Measurements from ENCODE around the gene ATAD3B.
"Not testable (repeated sequence)": the region's sequence is repeated elsewhere in the genome, so short reads cannot be mapped to it uniquely, and the experiment has no call there.

The ATAD3B gene

GRCh38 chr1:1504777-1505365, 33.3 kb downstream of the ATAD3B start:
- peak overlapping the region; percentile 88 for H3K27ac ChIP-seq
- ChIA-PET POLR2A (ENCODE audit: low non-redundant PET) (interaction anchor here (0.5 kb wide), 1 partner anchor 81 kb away, joined by 5 read pairs; no protein-coding TSS in a partner anchor), CTCF (interaction anchor here (0.6 to 1.7 kb wide), 14 partner anchors 12 to 244 kb away, joined by 3 to 6 read pairs (median 3); no protein-coding TSS in a partner anchor)
- TF ChIP-seq, protein P1, sequence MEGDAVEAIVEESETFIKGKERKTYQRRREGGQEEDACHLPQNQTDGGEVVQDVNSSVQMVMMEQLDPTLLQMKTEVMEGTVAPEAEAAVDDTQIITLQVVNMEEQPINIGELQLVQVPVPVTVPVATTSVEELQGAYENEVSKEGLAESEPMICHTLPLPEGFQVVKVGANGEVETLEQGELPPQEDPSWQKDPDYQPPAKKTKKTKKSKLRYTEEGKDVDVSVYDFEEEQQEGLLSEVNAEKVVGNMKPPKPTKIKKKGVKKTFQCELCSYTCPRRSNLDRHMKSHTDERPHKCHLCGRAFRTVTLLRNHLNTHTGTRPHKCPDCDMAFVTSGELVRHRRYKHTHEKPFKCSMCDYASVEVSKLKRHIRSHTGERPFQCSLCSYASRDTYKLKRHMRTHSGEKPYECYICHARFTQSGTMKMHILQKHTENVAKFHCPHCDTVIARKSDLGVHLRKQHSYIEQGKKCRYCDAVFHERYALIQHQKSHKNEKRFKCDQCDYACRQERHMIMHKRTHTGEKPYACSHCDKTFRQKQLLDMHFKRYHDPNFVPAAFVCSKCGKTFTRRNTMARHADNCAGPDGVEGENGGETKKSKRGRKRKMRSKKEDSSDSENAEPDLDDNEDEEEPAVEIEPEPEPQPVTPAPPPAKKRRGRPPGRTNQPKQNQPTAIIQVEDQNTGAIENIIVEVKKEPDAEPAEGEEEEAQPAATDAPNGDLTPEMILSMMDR (conservative IDR thresholded peaks at IDR 0.05; ENCODE audit: low read depth), result peak; percentile 81
- not testable (repeated sequence) for DNase-seq (ENCODE audit: low spot score)

- TF ChIP-seq, protein P1 (conservative IDR thresholded peaks at IDR 0.05; ENCODE audit: low read depth), result peak; percentile 25
- H3K27ac ChIP-seq, result peak overlapping the region; percentile 88
- POLR2A ChIA-PET (ENCODE audit: low non-redundant PET); DNase-seq (ENCODE audit: low spot score): not testable (repeated sequence)
- CTCF ChIA-PET, result interaction anchor here (0.6 to 1.7 kb wide), 10 partner anchors 18 to 512 kb away, joined by 3 to 8 read pairs (median 3); no protein-coding TSS in a partner anchor
These were observed 33.8 kb downstream of the ATAD3B start for GRCh38 chr1:1505366-1505798.

DNA sequence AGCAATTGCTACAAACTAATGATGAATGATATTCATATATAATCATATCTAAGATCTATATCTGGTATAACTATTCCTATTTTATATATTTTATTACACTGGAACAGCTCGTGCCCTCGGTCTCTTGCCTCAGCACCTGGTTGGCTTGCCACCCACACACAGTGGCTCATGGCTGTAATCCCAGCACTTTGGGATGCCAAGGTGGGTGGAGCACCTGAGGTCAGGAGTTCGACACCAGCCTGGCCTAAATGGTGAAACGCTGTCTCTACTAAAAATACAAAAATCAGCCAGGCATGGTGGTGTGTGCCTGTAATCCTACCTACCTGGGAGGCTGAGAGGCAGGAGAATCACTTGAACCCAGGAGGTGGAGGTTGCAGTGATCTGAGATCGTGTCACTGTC, 34.2 kb downstream of the ATAD3B start:
- CTCF ChIA-PET, result interaction anchor here (0.6 to 1.7 kb wide), 9 partner anchors 18 to 513 kb away, joined by 3 to 8 read pairs (median 3); no protein-coding TSS in a partner anchor
- peak overlapping the region; percentile 88 for H3K27ac ChIP-seq

GRCh38 chr1:1507305-1507704, 35.7 kb downstream of the ATAD3B start:
- TF ChIP-seq, protein P1 (conservative IDR thresholded peaks at IDR 0.05; ENCODE audit: low read depth), result no peak
- DNase-seq (ENCODE audit: low spot score), result no peak
- ChIA-PET POLR2A (ENCODE audit: low non-redundant PET) (no interaction called here), CTCF (no interaction called here)
- no peak overlapping the region for H3K27ac ChIP-seq

More for the DNA sequence above, 34.2 kb downstream of the ATAD3B start:
- DNase-seq (ENCODE audit: low spot score); POLR2A ChIA-PET (ENCODE audit: low non-redundant PET): not testable (repeated sequence)

- DNase-seq (ENCODE audit: low spot score); CTCF ChIA-PET: not testable (repeated sequence)
These were observed 37.4 kb downstream of the ATAD3B start for GRCh38 chr1:1508775-1509464.

DNA sequence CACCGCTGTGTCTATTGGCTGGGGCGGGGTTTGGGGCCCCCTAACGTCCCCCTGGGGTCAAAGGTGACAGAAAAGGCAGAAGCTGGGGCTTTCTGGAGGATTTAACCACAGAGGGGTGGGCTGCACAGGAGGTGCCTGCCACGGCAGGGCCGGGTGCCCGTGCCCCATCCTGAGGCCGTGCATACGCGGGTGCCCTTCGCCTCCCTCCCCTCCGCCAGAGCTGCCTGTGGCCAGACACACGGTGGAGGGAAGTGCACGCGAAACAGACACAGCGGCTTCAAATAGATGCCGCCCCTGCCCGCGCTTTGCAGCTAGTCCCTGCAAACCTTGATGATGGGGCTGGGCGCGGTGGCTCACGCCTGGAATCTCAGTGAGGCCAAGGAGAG, 37.9 kb downstream of the ATAD3B start:
- DNase-seq (ENCODE audit: low spot score); H3K27ac ChIP-seq; CTCF ChIA-PET: not testable (repeated sequence)
- POLR2A ChIA-PET (ENCODE audit: low non-redundant PET), result interaction anchor here (0.7 kb wide), 1 partner anchor 171 kb away, joined by 7 read pairs; no protein-coding TSS in a partner anchor

More at GRCh38 chr1:1508775-1509464, 37.4 kb downstream of the ATAD3B start:
- POLR2A ChIA-PET (ENCODE audit: low non-redundant PET); H3K27ac ChIP-seq: not testable (repeated sequence)

GRCh38 chr1:1510912-1511532, 39.5 kb downstream of the ATAD3B start:
- peak overlapping the region; percentile 90 for H3K27ac ChIP-seq
- ChIA-PET CTCF (interaction anchor here (0.7 kb wide), 1 partner anchor 266 kb away, joined by 6 read pairs; no protein-coding TSS in a partner anchor), POLR2A (ENCODE audit: low non-redundant PET) (interaction anchor here (0.6 kb wide), 1 partner anchor 111 kb away, joined by 3 read pairs; no protein-coding TSS in a partner anchor)
- no peak for DNase-seq (ENCODE audit: low spot score)
- TF ChIP-seq, protein P1 (conservative IDR thresholded peaks at IDR 0.05; ENCODE audit: low read depth), result no peak

All from RWPE1 (cell line).